Kidney epithelial cell (primary cell): ENCODE measurements around the gene CIB1. TPM values are rescaled to one million over a fixed set of nuclear protein-coding genes. Genes with fewer than 3 reads are reported as not detected.

ENCODE experiments used
- DNase-seq: peaks from one replicate; pipeline ENCODE4 v3.0.0-alpha.2; 2010; ENCODE audit warnings: low read depth
- H3K27me3 ChIP-seq: 2 replicates; pipeline ENCODE4 v1.6.0; 2011; ENCODE audit warnings: low read length; ENCODE audit not compliant: control insufficient read depth, insufficient read depth
- H3K36me3 ChIP-seq: 2 replicates; pipeline ENCODE4 v1.5.1; 2011; ENCODE audit warnings: low read length; ENCODE audit not compliant: control insufficient read depth, insufficient read depth
- H3K4me3 ChIP-seq: 2 replicates; pipeline ENCODE4 v1.5.1; 2011; ENCODE audit warnings: low read depth, mild to moderate bottlenecking, control low read depth, low read length
- CTCF ChIP-seq: IDR thresholded peaks from 2 replicates; pipeline ENCODE4 v1.5.1; 2011; ENCODE audit warnings: mild to moderate bottlenecking, moderate library complexity, low read length, control low read depth, inconsistent platforms; ENCODE audit not compliant: insufficient read depth, poor library complexity, severe bottlenecking
- total RNA-seq: library from RNA; depleted of rRNA; stranded (reverse); fragments of >200 nt; gene quantifications from 2 replicates; pipeline ENCODE4 v1.2.3, GENCODE V29; 2015

The CIB1 gene
- total RNA-seq, 1 donor from 2014 or later: 33.6 TPM

DNA sequence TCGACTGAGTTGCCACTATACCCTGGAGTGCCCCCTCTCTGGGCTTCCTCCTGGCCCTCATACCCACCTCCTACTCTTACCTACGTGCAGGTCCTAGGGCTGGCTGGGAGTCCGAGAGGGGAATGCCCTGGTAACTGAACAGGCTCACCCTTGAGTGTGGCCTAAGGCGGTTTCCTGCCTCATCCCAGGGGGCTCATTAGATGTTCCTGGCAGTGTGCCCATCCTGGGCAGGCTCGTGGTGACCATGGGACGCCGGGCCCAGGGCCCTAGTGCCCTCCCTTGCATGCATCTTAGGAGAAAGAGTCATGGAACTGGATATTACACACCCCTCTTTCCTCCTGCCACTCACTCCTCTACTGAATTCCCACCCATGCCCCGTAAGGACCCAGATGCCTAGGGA lies 29.8 kb downstream of the CIB1 start:
- H3K4me3 ChIP-seq: peak overlapping the region; percentile 92
- peaks cover 3% of the 10 kb centered on the region for H3K36me3 ChIP-seq
- DNase-seq: no peak
- no peak for TF ChIP-seq CTCF
- no peaks in the 10 kb centered on the region for H3K27me3 ChIP-seq

DNA sequence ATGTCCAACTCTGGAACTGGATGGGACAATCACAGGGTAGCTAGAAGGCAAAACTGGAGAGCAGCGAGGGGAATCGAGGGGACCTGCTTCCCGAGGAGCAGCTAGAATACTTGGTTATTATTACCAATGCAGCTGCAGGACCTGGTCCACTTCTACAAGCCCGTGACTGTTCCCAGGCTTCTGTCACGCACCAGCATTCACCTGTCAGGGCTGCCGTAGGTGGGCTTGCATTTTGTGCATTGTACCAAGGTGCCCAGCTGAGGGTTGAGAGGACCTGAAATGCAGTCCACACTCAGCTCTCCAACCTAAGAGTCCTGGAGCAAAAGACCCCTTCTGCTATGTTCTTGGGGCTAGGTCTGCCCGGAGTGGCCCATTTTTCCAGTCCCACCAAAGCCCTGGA lies 30.3 kb downstream of the CIB1 start:
- TF ChIP-seq CTCF: no peak
- no peak for DNase-seq
- H3K36me3 ChIP-seq: peaks cover 3% of the 10 kb centered on the region
- H3K4me3 ChIP-seq: peak overlapping the region; percentile 92
- no peaks in the 10 kb centered on the region for H3K27me3 ChIP-seq

GRCh38 chr15:90202929-90203328 lies 30.8 kb downstream of the CIB1 start:
- H3K27me3 ChIP-seq: no peaks in the 10 kb centered on the region
- peaks cover 3% of the 10 kb centered on the region for H3K36me3 ChIP-seq
- no peak for TF ChIP-seq CTCF
- H3K4me3 ChIP-seq: peak overlapping the region; percentile 92
- DNase-seq: no peak

DNA sequence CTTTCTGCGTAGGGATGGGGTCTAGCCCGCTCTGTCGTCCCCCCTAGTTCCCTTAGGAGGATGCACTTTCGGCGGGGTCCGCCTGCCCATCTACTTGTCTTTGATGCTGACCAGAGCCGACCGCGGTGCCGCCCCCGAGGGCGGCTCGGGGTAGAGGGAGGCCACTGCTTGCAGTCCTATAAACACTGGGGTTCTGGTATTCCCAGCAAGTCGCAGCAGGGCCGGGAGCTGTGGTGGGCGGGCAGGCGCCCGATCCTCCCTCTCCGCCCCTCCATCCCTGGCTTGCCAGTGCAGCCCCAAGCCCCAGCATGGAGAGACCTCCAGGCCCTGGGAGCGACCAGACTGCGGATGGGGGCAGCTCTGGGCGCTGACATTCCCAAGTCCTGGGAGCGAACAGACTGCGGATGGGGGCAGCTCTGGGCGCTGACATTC lies 31.8 kb downstream of the CIB1 start:
- Histone ChIP-seq H3K36me3 (peaks cover 3% of the 10 kb centered on the region), H3K4me3 (peak overlapping the region; percentile 92), H3K27me3 (no peaks in the 10 kb centered on the region)
- DNase-seq: no peak
- no peak for TF ChIP-seq CTCF

DNA sequence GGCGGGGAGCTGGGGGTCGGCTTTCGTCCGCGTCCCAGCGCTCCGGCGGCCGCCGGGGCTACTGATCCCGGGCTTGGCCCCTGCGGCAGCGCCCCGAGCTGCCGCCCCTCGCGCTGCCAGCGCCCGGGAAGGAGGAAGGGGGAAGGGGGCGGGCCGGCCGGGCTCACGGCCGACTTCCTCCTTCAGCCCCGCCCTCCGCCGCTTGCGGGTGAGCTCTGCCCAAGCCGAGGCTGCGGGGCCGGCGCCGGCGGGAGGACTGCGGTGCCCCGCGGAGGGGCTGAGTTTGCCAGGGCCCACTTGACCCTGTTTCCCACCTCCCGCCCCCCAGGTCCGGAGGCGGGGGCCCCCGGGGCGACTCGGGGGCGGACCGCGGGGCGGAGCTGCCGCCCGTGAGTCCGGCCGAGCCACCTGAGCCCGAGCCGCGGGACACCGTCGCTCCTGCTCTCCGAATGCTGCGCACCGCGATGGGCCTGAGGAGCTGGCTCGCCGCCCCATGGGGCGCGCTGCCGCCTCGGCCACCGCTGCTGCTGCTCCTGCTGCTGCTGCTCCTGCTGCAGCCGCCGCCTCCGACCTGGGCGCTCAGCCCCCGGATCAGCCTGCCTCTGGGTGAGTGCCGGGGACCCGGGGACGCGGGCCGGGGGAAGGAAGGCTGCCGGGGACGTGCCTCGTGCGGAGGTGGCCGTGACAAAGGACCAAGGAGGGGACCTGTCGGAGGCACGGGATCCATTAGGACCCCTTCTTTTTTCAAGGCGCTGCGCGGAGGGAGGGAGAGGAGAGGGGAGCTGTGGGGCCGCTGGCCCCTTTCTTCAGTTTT lies 32.4 kb downstream of the CIB1 start, which contains the start of gene SEMA4B:
TSS of gene SEMA4B (plus strand) at position 201 of the 814 bp plus-strand sequence. CDS start at position 450, 249 bp downstream.
- TF ChIP-seq CTCF: no peak
- peak within 1 kb of the TSS; percentile 92 for H3K4me3 ChIP-seq
- H3K36me3 ChIP-seq: peaks cover 3% of the 10 kb centered on the region
- no peaks in the 10 kb centered on the region for H3K27me3 ChIP-seq
- DNase-seq: no peak
